GM20431 (cell line): ENCODE results near the gene CUL4A.
"Not testable (repeated sequence)": the region's sequence is repeated elsewhere in the genome, so short reads cannot be mapped to it uniquely, and the experiment has no call there.

Source experiments
- in situ Hi-C: fragments of 300-500 bp; cut with MseI, MboI; formaldehyde crosslinking; loops from one replicate; pipeline ENCODE4 v1.15.0; 2020; ENCODE audit warnings: low sequenced_read_pairs; ENCODE audit not compliant: unreplicated experiment

CUL4A gene

DNA sequence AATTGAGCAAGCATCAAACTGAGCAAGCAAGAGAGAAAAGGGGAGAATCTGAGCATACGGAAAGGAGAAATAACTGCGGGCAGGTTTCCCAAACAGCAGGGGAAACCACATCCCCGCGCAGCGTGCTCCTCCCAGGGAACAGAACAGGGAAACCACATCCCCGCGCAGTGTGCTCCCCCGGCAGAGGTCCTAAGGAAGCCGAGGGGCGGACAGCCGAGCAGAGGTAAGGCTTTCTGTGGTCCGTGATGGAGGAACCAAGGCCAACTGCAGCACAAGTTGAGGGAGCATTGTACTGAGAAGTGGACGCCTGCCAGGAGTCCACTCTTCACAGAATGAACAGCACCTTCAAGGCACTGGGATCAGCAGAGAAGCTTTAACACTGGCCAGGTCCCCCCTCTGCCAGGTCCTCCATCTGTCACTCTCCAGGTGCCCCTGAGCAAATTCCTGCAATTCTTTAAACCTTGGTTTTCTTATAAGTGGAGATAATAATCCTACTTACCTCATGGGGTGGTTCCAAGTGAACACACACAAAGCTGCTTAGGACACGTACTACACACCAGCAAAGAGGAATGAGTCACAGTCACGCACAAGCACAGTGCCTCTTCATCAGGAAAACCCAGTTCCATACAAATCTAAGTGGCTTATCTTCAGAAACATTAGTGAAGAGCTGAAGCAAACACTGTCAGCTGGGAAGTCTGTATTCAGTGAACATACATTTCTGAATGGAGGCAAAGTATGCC, 64.6 kb downstream of the CUL4A start:
- in situ Hi-C loops: no loop called here

GRCh38 chr13:113274721-113275120, 65.3 kb downstream of the CUL4A start:
- in situ Hi-C loops: no loop called here

GRCh38 chr13:113275387-113275786, 66.0 kb downstream of the CUL4A start:
- in situ Hi-C loops: no loop called here

DNA sequence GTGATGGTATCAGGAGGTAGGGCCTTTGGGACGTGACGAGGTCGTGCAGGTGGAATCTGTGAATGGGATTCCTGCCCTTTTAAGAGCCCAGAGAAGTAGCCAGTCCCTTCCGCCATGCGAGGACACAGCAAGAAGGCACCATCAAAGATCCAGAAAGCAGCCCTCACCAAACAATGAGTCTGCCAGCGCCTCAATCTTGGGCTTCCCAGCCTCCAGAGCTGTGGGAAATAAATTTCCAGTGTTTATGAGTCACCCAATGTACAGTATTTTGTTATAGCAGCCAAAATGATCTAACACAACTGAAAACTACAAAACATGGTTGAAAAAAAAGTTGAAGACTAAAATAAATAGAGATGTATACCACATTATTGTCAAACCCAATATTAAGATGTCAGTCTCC, 70.7 kb downstream of the CUL4A start:
- in situ Hi-C loops: no loop called here

- in situ Hi-C loops: no loop called here
Observed at GRCh38 chr13:113283904-113284303, 74.5 kb downstream of the CUL4A start.

GRCh38 chr13:113288880-113289279, 79.5 kb downstream of the CUL4A start:
- in situ Hi-C loops: no loop called here

GRCh38 chr13:113291129-113291528, 81.7 kb downstream of the CUL4A start:
- in situ Hi-C loops: no loop called here

GRCh38 chr13:113292021-113292862, 82.8 kb downstream of the CUL4A start:
- in situ Hi-C loops: no loop called here

DNA sequence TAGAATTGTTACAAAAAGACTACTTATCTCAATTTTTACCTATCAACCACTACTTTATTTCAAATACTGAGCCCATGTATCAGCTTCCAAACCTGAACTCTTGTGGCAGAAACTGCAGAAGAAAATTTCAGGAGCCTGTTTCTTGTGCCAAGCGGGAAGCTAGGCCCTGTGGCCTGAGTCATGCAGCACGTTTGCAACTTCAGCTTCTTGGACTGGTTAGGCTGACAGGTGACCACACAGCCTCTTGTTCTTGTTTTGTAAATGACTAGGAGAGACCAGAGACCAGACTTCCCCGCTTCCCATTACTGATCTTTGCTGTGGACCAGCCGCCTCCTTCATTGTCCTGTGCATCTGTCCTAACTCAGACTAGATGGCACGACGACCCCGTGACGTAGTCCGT, 84.3 kb downstream of the CUL4A start:
- in situ Hi-C loops: no loop called here

DNA sequence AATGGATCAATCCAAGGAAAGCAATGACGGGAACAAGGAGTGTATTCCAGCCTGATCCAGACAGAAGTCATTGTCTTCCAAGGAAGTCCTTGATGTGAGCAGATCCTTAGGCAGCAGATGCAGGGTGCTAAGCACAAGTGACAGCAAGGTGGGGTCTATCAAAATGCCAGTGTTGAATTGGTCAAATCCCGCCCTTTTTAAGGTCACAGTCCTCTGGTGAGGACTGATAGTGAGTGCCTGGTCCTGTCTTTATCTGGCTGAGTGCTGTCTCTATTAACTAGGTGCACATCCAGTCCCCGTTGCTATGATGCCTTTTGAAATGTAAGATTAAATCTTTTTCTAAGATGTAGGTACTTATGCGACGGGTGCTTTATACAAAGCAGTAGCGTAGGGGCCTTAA, 86.4 kb downstream of the CUL4A start:
- in situ Hi-C loops: no loop called here

DNA sequence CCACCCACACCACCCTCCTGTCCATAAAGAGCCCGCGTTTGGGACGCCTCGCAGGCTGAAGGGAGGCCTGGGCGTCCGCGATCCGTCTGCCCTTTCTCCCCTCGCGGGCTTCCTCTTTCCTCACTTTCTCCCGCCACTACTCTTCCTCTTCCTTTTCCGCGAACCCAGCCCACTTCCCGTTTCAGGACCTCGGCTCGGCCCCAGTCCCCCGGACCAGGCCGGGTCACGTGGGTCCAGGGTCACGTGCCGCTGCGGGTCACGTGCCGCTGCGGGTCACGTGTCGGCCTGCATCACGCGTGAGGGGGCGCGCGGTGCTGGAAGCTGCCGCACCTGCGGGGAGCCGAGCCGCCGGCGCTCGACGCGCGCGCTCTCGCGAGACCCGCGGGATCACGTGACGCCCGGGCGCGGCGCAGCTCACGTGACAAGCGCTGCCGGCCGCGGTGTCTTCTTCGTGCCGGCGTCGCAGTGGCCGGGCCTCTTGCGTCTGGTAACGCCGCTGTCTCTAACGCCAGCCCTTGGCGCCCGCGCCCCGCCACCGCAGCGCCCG, 87.5 kb downstream of the CUL4A start, which contains the start of gene LAMP1:
TSS of gene LAMP1 (plus strand) at position 417 of the 547 bp plus-strand sequence. CDS start 196 bp downstream, outside the sequence.
- in situ Hi-C loops: no loop called here

GRCh38 chr13:113297370-113298042, 88.1 kb downstream of the CUL4A start:
- in situ Hi-C loops: no loop called here

DNA sequence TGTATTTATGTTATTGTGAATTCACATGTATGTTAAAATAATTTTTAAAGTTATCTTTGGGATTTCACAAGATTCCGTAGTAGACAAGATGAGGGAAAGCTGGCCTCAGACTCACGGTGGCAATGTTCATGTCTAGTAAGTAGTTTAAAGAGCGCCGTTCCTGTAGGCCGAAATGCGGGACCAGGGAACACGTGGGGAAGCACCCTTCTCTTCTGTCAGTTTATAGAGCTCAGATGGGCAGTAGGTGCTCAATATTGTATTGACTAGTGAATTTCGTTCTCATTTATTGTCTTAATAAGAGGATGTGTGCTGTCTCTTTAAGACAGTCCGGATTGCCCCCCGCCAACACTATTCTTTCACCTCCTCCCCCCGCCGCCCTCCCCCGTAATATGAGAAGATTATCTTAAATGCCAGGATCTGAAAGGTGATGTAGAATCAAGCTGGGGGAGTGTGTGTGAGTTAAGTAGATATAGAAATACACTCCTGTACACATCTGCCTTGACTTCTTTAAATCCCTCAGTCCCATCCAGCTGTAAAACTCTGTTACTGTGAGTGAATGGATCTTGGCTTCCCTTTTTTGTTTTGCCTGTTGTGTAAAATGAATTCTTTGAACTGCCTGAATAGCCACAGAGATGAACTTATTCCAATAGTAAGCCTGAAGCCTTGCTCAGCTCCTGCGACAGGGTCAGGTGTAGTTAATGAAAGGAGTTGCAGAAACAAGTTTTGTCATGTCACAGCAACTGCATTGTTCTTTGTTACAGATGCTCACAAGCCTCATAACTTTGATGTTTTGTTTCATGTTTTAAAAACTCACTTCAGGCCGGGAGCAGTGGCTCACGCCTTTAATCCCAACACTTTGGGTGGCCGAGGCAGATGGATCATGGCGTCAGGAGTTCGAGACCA, 88.9 kb downstream of the CUL4A start:
- in situ Hi-C loops: no loop called here

DNA sequence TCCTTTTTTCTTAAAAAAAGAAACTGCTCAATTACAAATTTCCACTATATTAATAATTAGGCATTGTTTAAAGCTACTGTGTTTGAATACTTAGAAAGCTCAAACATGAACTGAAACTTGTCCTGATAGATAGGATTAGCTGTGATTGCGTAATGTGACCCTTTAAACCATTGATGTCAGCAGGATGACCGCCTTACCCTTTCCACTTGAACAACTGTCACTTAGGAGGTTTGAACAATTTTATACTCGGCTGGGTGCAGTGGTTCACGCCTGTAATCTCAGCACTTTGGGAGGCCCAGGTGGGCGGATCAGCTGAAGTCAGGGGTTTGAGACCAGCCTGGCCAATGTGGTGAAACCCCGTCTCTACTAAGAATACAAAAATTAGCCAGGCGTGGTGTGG, 90.5 kb downstream of the CUL4A start:
- in situ Hi-C loops: no loop called here

- in situ Hi-C loops: no loop called here
Observed at GRCh38 chr13:113302986-113303385, 93.6 kb downstream of the CUL4A start.

DNA sequence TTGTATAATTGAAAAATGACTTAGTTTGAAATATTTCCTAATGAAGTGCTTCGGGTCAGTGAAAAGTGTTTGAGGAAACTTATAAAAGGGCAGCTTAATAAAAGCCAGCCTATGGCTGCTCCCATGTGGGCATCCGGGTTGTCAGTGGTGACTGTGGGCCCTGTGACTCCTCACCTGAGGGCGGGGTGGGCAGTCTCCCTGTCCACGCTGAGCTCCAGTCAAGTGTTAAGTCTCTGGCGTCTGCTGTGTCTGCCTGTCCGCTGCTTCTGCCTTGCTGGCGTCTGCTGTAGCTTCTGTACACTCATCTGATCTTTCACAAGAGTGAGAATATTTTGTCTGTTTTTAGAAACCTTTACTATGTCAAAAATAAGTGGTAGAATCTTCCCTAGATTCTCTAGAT, 94.7 kb downstream of the CUL4A start:
- in situ Hi-C loops: no loop called here

- in situ Hi-C loops: no loop called here
Observed at GRCh38 chr13:113305208-113305607, 95.8 kb downstream of the CUL4A start.

DNA sequence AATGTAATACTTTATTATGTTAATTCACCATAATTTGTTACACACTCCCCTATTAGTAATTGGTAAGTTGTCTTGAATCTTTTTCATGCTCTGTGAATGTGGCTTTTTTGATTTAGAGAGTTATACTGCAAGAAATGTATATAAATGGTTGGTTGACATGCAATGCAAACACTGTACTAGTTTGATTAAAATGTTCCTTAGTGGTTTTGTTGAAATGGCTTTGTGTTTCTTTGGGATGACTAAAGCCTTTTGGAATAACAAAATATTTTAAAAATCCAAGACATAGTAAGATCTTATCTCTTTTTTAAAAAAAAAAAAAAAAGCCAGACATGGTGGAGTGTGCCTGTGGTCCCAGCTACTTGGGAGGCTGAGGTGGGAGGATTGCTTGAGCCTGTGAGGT, 98.1 kb downstream of the CUL4A start:
- in situ Hi-C loops: no loop called here

DNA sequence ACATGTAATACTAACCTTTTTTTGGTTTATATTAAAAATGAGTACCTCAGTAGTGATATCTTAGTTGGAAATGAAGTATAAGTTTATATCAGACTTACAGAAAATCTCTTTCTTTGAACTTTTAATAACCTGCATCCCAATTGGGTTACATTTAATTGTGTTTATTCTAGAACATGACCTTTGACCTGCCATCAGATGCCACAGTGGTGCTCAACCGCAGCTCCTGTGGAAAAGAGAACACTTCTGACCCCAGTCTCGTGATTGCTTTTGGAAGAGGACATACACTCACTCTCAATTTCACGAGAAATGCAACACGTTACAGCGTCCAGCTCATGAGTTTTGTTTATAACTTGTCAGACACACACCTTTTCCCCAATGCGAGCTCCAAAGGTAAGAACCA, 100.1 kb downstream of the CUL4A start:
- in situ Hi-C loops: no loop called here

DNA sequence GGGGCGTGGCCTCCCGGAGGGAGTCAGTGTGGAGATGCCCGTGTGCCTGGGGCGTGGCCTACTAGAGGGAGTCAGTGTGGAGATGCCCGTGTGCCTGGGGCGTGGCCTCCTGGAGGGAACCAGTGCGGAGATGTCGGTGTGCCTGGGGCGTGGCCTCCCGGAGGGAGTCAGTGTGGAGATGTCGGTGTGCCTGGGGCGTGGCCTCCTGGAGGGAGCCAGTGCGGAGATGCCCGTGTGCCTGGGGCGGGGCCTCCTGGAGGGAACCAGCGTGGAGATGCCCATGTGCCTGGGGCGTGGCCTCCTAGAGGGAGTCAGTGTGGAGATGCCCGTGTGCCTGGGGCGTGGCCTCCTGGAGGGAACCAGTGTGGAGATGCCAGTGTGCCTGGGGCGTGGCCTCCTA, 104.7 kb downstream of the CUL4A start:
- in situ Hi-C loops: not testable (repeated sequence)
